ENCODE measurements around the gene STX8.

STX8 gene

GRCh38 chr17:9472541-9472940, 103.1 kb downstream of the STX8 start:
- in situ Hi-C loops (cut with MboI; ENCODE audit: low sequenced_read_pairs, unreplicated experiment), result no loop called here
- no peak for TF ChIP-seq CTCF (IDR thresholded peaks at IDR 0.05; ENCODE audit: borderline replicate concordance, control extremely low read depth, extremely low read depth, insufficient read depth, missing control alignments)
- DNase-seq (ENCODE audit: low spot score), result no peak

GRCh38 chr17:9472094-9472493, 103.5 kb downstream of the STX8 start:
- no peak for TF ChIP-seq CTCF (IDR thresholded peaks at IDR 0.05; ENCODE audit: borderline replicate concordance, control extremely low read depth, extremely low read depth, insufficient read depth, missing control alignments)

GRCh38 chr17:9470171-9470570, 105.4 kb downstream of the STX8 start:
- in situ Hi-C loops (cut with MboI; ENCODE audit: low sequenced_read_pairs, unreplicated experiment), result no loop called here
- no peak for TF ChIP-seq CTCF (IDR thresholded peaks at IDR 0.05; ENCODE audit: borderline replicate concordance, control extremely low read depth, extremely low read depth, insufficient read depth, missing control alignments)

More at GRCh38 chr17:9472094-9472493, 103.5 kb downstream of the STX8 start:
- in situ Hi-C loops (cut with MboI; ENCODE audit: low sequenced_read_pairs, unreplicated experiment), result no loop called here
- no peak for DNase-seq (ENCODE audit: low spot score)

GRCh38 chr17:9468937-9469336, 106.7 kb downstream of the STX8 start:
- no peak for DNase-seq (ENCODE audit: low spot score)
- TF ChIP-seq CTCF (IDR thresholded peaks at IDR 0.05; ENCODE audit: borderline replicate concordance, control extremely low read depth, extremely low read depth, insufficient read depth, missing control alignments), result no peak
- in situ Hi-C loops (cut with MboI; ENCODE audit: low sequenced_read_pairs, unreplicated experiment), result no loop called here

More at GRCh38 chr17:9470171-9470570, 105.4 kb downstream of the STX8 start:
- DNase-seq (ENCODE audit: low spot score), result peak; percentile 40

- no peak for DNase-seq (ENCODE audit: low spot score)
- in situ Hi-C loops (cut with MboI; ENCODE audit: low sequenced_read_pairs, unreplicated experiment), result no loop called here
- TF ChIP-seq CTCF (IDR thresholded peaks at IDR 0.05; ENCODE audit: borderline replicate concordance, control extremely low read depth, extremely low read depth, insufficient read depth, missing control alignments), result no peak
Measured at GRCh38 chr17:9468532-9468931, 107.1 kb downstream of the STX8 start.

- TF ChIP-seq CTCF (IDR thresholded peaks at IDR 0.05; ENCODE audit: borderline replicate concordance, control extremely low read depth, extremely low read depth, insufficient read depth, missing control alignments), result no peak
- in situ Hi-C loops (cut with MboI; ENCODE audit: low sequenced_read_pairs, unreplicated experiment), result no loop called here
- DNase-seq (ENCODE audit: low spot score), result no peak
Measured at GRCh38 chr17:9467518-9467917, 108.1 kb downstream of the STX8 start.
